HG03060 (cell line): ENCODE results near the gene GSTM2.
"Not testable (repeated sequence)": the region's sequence is repeated elsewhere in the genome, so short reads cannot be mapped to it uniquely, and the experiment has no call there.

Experiments
- ATAC-seq: cut with Tn5 transposase; IDR thresholded peaks from one replicate; pipeline ENCODE4 v1.9.1; 2021; ENCODE audit warnings: low read depth, moderate number of reproducible peaks; ENCODE audit not compliant: unreplicated experiment

The GSTM2 gene

GRCh38 chr1:109643385-109644230, 24.2 kb upstream of the GSTM2 start:
- peak; percentile 44 for ATAC-seq

GRCh38 chr1:109644670-109645069, 23.2 kb upstream of the GSTM2 start:
- ATAC-seq: no peak

- ATAC-seq: no peak
Observed at GRCh38 chr1:109649491-109649914, 18.4 kb upstream of the GSTM2 start.

- no peak for ATAC-seq
Observed at GRCh38 chr1:109650609-109651008, 17.2 kb upstream of the GSTM2 start.

GRCh38 chr1:109652402-109652801, 15.5 kb upstream of the GSTM2 start:
- no peak for ATAC-seq

GRCh38 chr1:109653306-109653705, 14.6 kb upstream of the GSTM2 start:
- ATAC-seq: no peak

- ATAC-seq: no peak
Observed at GRCh38 chr1:109654519-109654918, 13.3 kb upstream of the GSTM2 start.

- no peak for ATAC-seq
Observed at GRCh38 chr1:109655615-109656519, 12.0 kb upstream of the GSTM2 start, which contains the start of gene GSTM4. Gene GSTM4 (plus strand): TSS chr1:109656099. CDS start chr1:109656390, 291 bp downstream.

GRCh38 chr1:109657395-109657794, 10.5 kb upstream of the GSTM2 start:
- no peak for ATAC-seq

GRCh38 chr1:109657970-109658369, 9.9 kb upstream of the GSTM2 start:
- no peak for ATAC-seq

- ATAC-seq: no peak
Observed at GRCh38 chr1:109658533-109659042, 9.3 kb upstream of the GSTM2 start.

GRCh38 chr1:109659145-109659544, 8.7 kb upstream of the GSTM2 start:
- ATAC-seq: no peak

- ATAC-seq: no peak
Observed at GRCh38 chr1:109659997-109660690, 7.7 kb upstream of the GSTM2 start.

GRCh38 chr1:109660691-109661026, 7.2 kb upstream of the GSTM2 start:
- ATAC-seq: not testable (repeated sequence)

- ATAC-seq: no peak
Observed at GRCh38 chr1:109661391-109661790, 6.5 kb upstream of the GSTM2 start.

GRCh38 chr1:109664671-109665070, 3.2 kb upstream of the GSTM2 start:
- no peak for ATAC-seq

- ATAC-seq: no peak
Observed at GRCh38 chr1:109668123-109668775, 392 bp downstream of the GSTM2 start.

GRCh38 chr1:109669246-109669948, 1.5 kb downstream of the GSTM2 start:
- ATAC-seq: no peak

GRCh38 chr1:109669949-109670302, 2.1 kb downstream of the GSTM2 start:
- ATAC-seq: not testable (repeated sequence)

- ATAC-seq: no peak
Observed at GRCh38 chr1:109671067-109671466, 3.2 kb downstream of the GSTM2 start.
